DMS153 treated with DMSO at 0.1 percent for 48 hours (cell line): Measurements from ENCODE around the gene RFC2.
"Not testable (repeated sequence)": the region's sequence is repeated elsewhere in the genome, so short reads cannot be mapped to it uniquely, and the experiment has no call there.

Experiments
- DNase-seq: peaks from one replicate; lab custom pipeline; 2025; ENCODE audit not compliant: unreplicated experiment; lab: John Stamatoyannopoulos, UW

The RFC2 gene

GRCh38 chr7:74219416-74219815 lies 34.8 kb downstream of the RFC2 start:
- DNase-seq, result no peak

GRCh38 chr7:74218343-74218698 lies 35.9 kb downstream of the RFC2 start:
- DNase-seq, result no peak

GRCh38 chr7:74217455-74218342 lies 36.5 kb downstream of the RFC2 start:
- no peak for DNase-seq

- no peak for DNase-seq
Measured at GRCh38 chr7:74216361-74216761, 37.8 kb downstream of the RFC2 start.

DNA sequence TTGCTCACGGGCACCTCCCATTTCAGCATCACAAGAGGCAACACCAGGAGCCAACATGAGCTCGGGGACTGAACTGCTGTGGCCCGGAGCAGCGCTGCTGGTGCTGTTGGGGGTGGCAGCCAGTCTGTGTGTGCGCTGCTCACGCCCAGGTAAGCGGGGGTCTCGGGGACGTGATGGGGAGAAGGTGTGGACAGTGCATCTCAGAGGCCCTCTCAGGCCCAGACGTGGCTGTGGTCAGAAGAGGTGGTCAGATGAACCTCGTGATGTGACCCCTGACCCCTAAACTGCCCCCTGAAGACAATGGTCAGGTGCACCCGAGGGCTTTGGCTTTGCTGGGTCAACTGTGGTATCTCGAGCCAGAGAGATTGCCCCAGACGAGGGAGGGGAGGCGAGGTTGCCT lies 38.3 kb downstream of the RFC2 start:
- no peak for DNase-seq

DNA sequence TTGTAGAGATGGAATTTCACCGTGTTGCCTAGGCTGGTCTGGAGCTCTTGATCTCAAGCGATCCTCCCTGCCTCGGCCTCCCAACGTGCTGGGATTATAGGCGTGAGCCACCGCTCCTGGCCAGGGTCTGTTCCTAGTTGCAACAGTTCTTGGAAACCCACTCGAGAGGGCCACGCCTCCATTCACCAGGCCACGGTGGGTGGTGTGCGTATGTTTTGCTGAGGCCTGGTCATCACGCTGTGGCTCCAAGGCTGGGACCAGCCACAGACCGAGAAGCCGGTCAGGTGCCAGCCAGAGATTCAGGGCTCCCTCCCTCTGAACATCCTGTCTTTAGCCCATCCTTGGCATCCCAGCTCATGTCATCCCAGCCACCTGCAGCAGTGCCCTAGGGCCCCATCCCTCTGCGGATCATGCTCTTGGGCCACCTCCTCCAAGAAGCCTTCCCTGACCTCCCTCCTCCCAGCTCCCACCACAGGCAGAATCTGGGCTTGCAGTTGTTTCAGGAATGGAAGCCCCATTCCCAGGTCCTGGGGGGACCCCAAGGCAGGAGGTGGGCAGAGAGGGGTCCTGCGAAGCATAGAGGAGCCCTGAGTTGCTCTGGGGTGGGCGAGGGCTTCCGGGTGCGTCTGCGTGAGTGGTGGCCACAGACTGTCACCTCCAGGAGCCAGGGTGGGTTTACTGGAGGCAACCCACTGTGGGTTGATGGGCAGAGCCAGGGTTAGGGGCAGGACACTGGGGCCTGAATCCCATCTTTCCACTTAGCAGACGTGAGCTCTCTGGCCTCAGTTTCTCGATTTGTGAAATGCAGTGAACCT lies 39.2 kb downstream of the RFC2 start:
- no peak for DNase-seq

GRCh38 chr7:74212661-74213060 lies 41.5 kb downstream of the RFC2 start:
- no peak for DNase-seq

DNA sequence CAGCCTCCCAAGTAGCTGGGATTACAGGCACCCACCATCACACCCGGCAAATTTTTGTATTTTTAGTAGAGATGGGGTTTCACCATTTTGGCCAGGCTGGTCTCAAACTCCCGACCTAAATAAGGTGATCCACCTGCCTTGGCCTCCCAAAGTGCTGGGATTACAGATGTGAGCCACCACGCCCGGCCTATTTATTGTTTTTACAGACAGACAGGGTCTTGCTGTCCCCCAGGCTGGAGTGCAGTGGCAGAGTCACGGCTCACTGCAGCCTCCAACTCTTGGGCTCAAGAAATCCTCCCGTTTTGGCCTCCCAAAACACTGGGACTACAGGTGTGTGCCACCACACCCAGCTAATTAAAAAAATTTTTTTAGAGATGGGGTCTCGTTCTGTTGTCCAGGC lies 46.0 kb downstream of the RFC2 start:
- not testable (repeated sequence) for DNase-seq

DNA sequence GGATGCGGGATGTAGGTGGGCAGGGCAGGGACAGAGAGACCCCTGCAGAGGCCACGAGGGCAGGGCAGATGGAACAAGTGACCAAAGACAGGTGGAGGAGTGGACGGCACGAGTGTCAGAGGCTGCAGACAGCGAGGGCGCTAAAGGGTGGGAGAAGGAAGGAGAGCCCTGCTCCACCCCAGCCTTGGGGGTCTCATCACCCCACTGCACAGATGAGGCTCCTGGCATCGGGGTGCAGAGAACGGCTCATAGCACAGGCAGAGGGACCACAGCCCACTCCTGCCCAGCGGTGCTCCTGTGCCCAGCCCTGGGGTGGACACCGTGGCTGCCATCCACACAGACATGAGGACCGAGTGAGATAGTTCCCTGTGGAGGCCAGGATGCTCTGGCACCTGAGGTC lies 46.6 kb downstream of the RFC2 start:
- DNase-seq, result no peak

GRCh38 chr7:74206589-74207120 lies 47.5 kb downstream of the RFC2 start:
- peak; percentile 54 for DNase-seq

DNA sequence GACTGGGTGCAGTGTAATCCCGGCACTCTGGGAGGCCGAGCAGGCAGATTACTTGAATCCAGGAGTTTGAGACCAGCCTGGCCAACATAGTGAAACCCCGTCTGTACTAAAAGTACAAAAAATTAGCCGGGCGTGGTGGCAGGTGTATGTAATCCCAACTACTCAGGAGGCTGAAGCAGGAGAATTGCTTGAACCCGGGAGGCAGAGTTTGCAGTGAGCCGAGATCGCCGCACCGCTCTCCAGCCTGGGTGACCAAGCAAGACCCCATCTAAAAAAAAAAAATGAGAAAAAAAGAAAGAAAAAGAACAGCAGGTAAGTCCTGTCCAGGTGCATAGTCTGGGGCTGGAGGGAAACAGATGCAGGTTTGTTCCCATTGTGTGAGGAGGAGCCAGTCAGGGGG lies 48.1 kb downstream of the RFC2 start:
- not testable (repeated sequence) for DNase-seq

DNA sequence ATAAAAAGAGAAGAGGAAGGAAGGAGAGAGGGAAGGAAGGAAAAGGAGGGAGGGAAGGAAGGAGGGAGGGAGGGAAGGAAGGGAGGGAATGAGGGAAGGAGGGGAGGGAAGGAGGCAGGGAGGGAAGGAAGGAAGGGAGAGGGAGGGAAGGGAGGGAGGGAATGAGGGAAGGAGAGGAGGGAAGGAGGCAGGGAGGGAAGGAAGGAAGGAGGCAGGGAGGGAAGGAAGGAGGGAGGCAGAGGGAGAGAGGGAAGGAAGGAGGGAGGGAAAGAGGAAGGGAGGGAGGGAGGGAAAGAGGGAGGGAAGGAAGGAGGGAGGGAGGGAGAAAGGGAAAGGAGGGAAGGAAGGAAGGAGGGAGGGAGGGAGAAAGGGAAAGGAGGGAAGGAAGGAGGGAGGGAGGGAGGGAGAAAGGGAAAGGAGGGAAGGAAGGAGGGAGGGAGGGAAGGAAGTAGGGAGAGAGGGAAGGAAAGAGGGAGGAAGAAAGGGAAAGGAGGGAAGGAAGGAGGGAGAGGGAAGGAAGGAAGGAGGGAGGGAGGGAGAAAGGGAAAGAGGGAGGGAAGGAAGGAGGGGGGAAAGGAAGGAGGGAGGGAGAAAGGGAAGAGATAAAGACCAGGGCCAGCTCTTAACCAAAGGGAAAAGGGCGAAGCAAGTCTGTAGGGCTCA lies 50.1 kb downstream of the RFC2 start:
- DNase-seq, result no peak

DNA sequence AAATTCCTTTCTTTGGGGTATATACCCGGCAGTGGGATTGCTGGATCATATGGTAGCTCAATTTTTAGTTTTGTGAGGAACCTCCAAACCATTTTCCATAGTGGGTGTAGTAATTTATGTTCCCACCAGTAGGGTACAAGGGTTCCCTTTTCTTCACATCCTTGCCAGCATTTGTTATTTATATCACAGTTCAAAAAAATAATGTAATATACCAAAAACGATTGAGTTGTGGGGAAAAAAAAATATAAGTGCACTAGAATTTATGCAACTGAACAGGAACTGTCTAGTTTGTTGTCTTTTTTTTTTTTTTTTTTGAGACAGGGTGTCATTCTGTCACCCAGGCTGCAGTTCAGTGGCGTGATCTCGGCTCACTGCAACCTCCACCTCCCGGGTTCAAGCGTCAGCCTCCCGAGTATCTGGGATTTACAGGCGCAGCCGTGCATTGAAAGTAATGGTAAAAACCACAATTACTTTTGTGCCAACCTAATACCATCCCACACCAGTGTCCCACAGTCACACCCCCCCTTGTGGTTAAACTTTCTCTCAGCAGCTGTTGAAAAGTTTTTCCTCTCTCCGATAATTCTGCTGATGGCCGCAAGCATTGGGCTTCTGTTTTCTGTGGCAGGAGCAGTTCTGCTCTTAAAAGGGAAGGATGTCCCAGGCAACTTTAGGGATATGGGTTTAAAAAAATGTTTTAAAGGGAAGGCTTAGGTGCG lies 51.2 kb downstream of the RFC2 start:
- DNase-seq, result no peak

DNA sequence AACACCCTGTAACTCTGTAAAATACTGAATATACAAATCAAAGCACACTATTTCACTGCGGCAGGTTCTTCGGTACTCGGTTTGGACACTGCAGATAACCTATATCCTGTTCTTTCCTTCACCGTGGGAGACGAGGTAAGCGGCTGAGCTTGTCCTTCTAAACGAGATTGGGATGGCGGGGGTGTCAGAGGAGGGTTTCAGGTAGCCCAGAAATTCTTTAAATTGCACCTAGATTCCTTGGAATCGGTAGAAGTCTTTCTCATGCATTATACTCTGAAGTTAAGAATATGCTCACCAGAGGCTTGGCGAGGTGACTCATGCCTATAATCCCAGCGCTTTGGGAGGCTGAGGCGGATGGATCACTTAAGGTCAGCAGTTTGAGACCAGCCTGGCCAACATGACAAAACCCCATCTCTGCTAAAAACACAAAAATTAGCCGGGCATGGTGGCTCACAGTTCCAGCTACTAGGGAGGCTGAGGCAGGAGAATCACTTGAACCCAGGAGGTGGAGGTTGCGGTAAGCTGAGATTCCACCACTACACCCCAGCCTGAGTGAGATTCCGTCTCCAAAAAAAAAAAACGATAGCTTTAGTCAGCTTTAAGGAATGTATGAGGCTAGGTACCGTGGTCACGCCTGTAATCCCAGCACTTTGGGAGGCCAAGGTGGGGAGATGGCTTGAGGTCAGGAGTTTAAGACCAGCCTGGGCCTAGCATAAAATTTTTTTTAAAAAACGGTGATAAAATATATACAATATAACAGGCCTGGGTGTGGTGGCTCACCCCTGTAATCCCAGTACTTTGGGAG lies 54.4 kb downstream of the RFC2 start:
- DNase-seq, result no peak

GRCh38 chr7:74197449-74198124 lies 56.6 kb downstream of the RFC2 start:
- DNase-seq, result no peak

DNA sequence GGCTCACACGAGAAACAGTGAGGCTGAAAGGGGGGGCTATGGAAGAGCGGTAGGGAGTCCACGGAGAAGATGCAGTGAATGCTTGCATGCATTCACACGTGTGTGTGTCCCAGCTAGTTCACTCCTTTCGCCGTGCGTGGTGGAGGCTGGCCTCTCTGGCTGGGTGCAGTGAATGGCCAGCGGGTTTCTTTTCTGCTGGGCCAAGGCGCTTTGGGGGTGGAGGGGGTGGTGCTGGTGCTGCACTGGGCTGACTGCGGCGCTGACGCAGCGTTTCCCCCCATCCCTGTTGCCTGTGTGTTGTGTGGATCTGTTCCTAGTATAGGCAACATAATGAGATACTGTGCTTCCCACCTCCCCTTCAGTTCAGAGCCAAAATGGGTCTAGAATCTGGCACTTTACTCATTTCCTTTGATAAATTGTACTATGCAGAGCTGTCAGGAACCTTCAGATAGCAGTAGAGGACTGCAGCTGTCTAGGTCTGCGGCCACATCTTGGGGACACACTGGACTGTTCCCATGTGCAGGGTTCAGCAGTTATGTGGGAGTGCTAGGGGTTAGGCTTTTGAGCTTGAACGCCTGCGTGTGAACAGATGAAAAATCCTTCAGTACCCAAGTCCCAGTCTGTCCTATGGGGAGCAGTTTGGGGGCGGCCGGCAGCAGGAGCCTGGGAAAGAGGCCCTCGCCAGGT lies 58.1 kb downstream of the RFC2 start:
- not testable (repeated sequence) for DNase-seq

- DNase-seq, result not testable (repeated sequence)
Measured at GRCh38 chr7:74195139-74195860, 58.9 kb downstream of the RFC2 start.

DNA sequence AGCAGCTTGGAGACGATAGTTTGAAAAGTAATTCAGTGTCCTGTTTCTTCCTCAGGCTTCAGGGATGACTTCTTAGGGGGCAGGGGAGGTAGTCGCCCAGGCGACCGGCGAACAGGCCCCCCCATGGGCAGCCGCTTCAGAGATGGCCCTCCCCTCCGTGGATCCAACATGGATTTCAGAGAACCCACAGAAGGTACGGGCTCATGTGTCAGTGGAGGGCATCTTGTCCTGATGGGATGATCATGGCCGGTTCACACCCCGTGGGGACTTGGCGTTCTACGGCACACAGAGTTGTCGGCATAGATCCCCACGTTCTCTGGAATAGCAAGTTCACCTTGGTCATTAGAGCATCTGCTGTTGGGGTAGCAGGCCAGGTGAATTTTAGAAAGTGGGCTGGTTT lies 59.5 kb downstream of the RFC2 start:
- no peak for DNase-seq
